Heart right ventricle (tissue), 16 donors: ENCODE data around the gene MTHFD1L. TPM values are rescaled to one million over a fixed set of nuclear protein-coding genes. Genes with fewer than 3 reads are reported as not detected.

Experiments
- ATAC-seq, 8 donors: fragments of 200-7000 bp; cut with Tn5 transposase; one replicate each; pipeline ENCODE4 v1.9.1; 2020; ENCODE audit warnings: mild to moderate bottlenecking in 8 of 8, moderate library complexity in 8 of 8, moderate number of reproducible peaks in 1 of 8
- DNase-seq, 2 donors: peaks; one replicate each; pipeline ENCODE4 v3.0.0-alpha.2; 2020
- H3K27ac ChIP-seq, 10 donors: fragments of 200-600 bp; sonication (generic) in 2 of 10; one replicate each; pipeline versions ENCODE4 v1.5.0 to v1.8.0; 2020 to 2022; ENCODE audit warnings: mild to moderate bottlenecking in 3 of 10
- H3K27me3 ChIP-seq, 7 donors: fragments of 200-600 bp; one replicate each; pipeline ENCODE4 v1.8.0; 2021 to 2022; ENCODE audit warnings: mild to moderate bottlenecking in 2 of 7
- H3K36me3 ChIP-seq, 9 donors: fragments of 200-600 bp; sonication (generic) in 1 of 9; one replicate each; pipeline versions ENCODE4 v1.5.0 to v1.8.0; 2020 to 2022; ENCODE audit warnings: mild to moderate bottlenecking in 2 of 9
- H3K4me1 ChIP-seq, 9 donors: fragments of 200-600 bp; sonication (generic) in 1 of 9; one replicate each; pipeline versions ENCODE4 v1.5.0 to v1.8.0; 2020 to 2022; ENCODE audit warnings: mild to moderate bottlenecking in 4 of 9
- H3K4me3 ChIP-seq, 10 donors: fragments of 200-600 bp; sonication (generic) in 2 of 10; one replicate each; pipeline versions ENCODE4 v1.5.0 to v1.8.0; 2020 to 2022; ENCODE audit warnings: mild to moderate bottlenecking in 7 of 10, moderate library complexity in 2 of 10
- H3K9me3 ChIP-seq, 11 donors: fragments of 200-600 bp in 10 of 11; sonication (generic) in 2 of 11; one replicate each; pipeline versions ENCODE4 v1.5.0 to v1.8.0; 2013 to 2022; ENCODE audit warnings: mild to moderate bottlenecking in 2 of 11, control low read depth in 1 of 11, moderate library complexity in 1 of 11
- WGBS, 2 donors: extraction: QIAGEN DNeasy Blood & Tissue Kit; methylation state at CpG; one replicate each; pipeline ENCODE4 v1.1.7; 2013; ENCODE audit warnings: inconsistent platforms in 1 of 2; 5-methylcytosine and 5-hydroxymethylcytosine counted together
- intact Hi-C, 10 donors: fragments of 100-400 bp; cut with DNase I; formaldehyde crosslinking; loops; one replicate each; pipeline versions ENCODE4 v1.11.1 to v1.14.2; 2022
- polyA plus RNA-seq, 2 donors: library from polyadenylated mRNA; stranded (reverse); fragments of 200-250 nt; gene quantifications; one replicate each; pipeline ENCODE4 v1.2.3, GENCODE V29; 2013
- total RNA-seq, 10 donors: library from RNA; stranded (reverse); fragmentation: NEBNext Ultra II Directional in 3 of 10; extraction: Animal tissue kit (Norgen Biotek cat#: 25700) in 3 of 10; gene quantifications; one replicate each; pipeline versions ENCODE4 v1.2.1 to v1.2.4, GENCODE V29; 2021 to 2023
- TF ChIP-seq, protein P1 (sequence below), 9 donors: fragments of 200-600 bp; sonication (generic) in 2 of 9; IDR thresholded peaks; one replicate each; pipeline versions ENCODE4 v1.5.0 to v1.8.0; 2021 to 2022; ENCODE audit warnings: antibody characterized with exemption in 9 of 9, mild to moderate bottlenecking in 5 of 9, moderate library complexity in 1 of 9
- donor health status: Arrhythmogenic right ventricular cardiomyopathy.
- donor health status: ischemic (EF 13 %, LVEDD 7.1; RV severe dilation, severe dysfunction).
- donor health status: healthy with polysubstance abuse.
- donor health status: DM: no; HTN: yes; CAD: no.
- donor health status: DM: no; HTN: no; CAD: no.
- donor health status: ischemic (EF 25% LVEDD 6.9; RV normal size, moderate dysfunction).
- donor health status: ischemic (EF 25% LVEDD 5.7; RV mildly dilated, moderate dysfunction).
- donor health status: healthy.
- donor health status: DM: yes; HTN: yes; CAD: no.
- donor health status: Ischemic cardiomyopathy.
- donor health status: ischemic (EF 35%, LVEDD 5.7; RV mildly dilated, moderate dysfunction).
- donor health status: nonischemic (EF 11% LVEDD 7.7; RV severe dilation, severe dysfunction).
- donor health status: DM: yes; HTN: yes; CAD: no.
- donor health status: PGD.
- donor health status: ischemic (EF 29% LVEDD 5.4; RV normal size, mild dysfunction).
- donor health status: nonischemic (EF 23%, LVEDD 6.1; RV moderate dilation, normal function).

Gene MTHFD1L
- total and polyA plus RNA-seq, 12 donors = 1.2 to 10.8 (median 3.8) TPM

DNA sequence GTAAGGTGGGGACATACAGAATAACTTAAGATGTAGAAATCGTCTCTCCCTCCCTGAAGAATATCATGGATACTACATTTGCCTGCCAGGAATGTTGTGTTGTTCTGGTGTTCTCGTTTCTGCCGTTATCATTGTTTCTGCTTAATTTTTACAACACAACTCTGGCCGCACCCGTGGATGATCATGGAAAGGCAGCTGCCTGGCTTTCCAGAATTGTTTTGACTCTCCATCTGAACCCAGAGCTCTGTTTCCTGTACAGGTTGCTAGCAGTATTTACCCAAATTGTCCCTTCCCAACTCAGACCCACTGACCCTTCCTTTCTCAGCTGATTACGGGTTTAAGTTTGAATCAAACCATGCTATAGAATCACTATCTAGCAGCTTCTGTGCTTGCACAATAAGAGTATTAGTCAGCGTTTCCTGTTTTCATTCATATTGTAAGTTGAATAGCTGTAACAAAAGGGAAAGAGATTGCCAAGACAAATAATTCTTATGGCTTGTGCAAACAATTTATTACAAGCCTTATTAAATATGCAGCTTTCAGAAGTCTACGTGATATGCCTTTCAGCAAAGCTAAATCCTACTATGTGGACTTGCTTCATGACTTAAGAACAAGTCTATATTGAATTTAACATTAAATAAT lies 139.0 kb downstream of the MTHFD1L start:
- ATAC-seq (peak; percentile 65 to 87 (median 81)), DNase-seq (peak in 1 of 2 donors; percentile 24)
- TF ChIP-seq, protein P1, sequence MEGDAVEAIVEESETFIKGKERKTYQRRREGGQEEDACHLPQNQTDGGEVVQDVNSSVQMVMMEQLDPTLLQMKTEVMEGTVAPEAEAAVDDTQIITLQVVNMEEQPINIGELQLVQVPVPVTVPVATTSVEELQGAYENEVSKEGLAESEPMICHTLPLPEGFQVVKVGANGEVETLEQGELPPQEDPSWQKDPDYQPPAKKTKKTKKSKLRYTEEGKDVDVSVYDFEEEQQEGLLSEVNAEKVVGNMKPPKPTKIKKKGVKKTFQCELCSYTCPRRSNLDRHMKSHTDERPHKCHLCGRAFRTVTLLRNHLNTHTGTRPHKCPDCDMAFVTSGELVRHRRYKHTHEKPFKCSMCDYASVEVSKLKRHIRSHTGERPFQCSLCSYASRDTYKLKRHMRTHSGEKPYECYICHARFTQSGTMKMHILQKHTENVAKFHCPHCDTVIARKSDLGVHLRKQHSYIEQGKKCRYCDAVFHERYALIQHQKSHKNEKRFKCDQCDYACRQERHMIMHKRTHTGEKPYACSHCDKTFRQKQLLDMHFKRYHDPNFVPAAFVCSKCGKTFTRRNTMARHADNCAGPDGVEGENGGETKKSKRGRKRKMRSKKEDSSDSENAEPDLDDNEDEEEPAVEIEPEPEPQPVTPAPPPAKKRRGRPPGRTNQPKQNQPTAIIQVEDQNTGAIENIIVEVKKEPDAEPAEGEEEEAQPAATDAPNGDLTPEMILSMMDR (IDR thresholded peaks at IDR 0.05) = no peak
- Histone ChIP-seq H3K36me3 (no peaks in the 10 kb centered on the region), H3K4me3 (peak overlapping the region in 3 of 10 donors; percentile 1 to 9 (median 6)), H3K4me1 (peaks cover 0 to 39% (median 10%) of the 10 kb centered on the region in 9 donors), H3K9me3 (no peaks in the 10 kb centered on the region), H3K27me3 (no peaks in the 10 kb centered on the region), H3K27ac (peak overlapping the region in 9 of 10 donors; percentile 41 to 83 (median 70))
- intact Hi-C loops = loop anchor here in 3 of 10 donors (5.0 to 10.0 kb wide), 2 partner anchors 110 to 112 kb away; no protein-coding TSS in a partner anchor
- 38 to 49% methylated on average over 8 of the region's 8 CpGs for WGBS, 2 donors

GRCh38 chr6:151005164-151005563 lies 139.7 kb downstream of the MTHFD1L start:
- no peaks in the 10 kb centered on the region for H3K27me3 ChIP-seq
- H3K9me3 ChIP-seq = no peaks in the 10 kb centered on the region
- 59 to 66% methylated on average over 6 of the region's 6 CpGs for WGBS, 2 donors
- TF ChIP-seq, protein P1 (IDR thresholded peaks at IDR 0.05) = no peak
- ATAC-seq = no peak
- H3K4me3 ChIP-seq = peak overlapping the region in 1 of 10 donors; percentile 6
- intact Hi-C loops = loop anchor here in 3 of 10 donors (5.0 to 10.0 kb wide), 2 partner anchors 110 to 113 kb away; no protein-coding TSS in a partner anchor
- no peaks in the 10 kb centered on the region for H3K36me3 ChIP-seq
- no peak for DNase-seq
- peaks cover 0 to 39% (median 10%) of the 10 kb centered on the region in 9 donors for H3K4me1 ChIP-seq
- H3K27ac ChIP-seq = peak overlapping the region in 8 of 10 donors; percentile 27 to 83 (median 72)

DNA sequence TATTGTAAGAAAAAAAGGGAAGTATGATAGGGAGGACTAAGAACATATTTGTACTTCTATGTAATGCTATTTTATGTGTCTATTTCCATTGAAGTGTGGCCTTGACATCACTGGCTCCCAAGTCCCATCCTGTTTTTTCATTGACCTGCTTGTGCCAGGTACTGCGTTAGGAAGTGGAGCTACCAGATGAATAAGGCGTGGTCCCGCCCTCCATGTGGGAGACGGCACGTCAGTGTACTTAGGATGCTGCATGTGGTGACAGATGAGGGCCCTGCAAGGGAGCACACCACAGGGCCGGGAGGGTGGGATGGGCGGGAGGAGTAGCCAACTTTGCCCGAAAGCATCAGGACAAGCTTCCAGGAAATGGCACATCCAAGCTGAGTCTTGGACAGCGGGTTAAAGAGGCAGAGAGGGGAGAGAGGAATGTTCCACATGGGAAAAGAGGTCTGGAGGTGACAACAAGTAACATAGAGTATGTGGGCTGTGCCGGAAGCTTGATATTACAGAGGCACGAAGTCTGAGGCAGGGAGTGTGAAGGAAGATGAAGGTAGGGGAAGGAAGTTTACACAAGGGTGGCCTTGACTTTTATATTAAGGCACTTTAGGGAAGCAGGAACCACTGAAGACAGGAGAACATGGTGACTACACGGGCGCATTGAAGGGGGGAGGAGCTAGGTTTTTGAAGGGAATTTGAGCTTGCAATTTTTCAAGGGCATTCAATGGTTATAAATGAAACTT lies 140.6 kb downstream of the MTHFD1L start:
- ATAC-seq (peak in 2 of 8 donors; percentile 37 to 52), DNase-seq (no peak)
- peak overlapping the region in 4 of 10 donors; percentile 25 to 83 (median 68) for H3K27ac ChIP-seq
- WGBS, 2 donors = 72 to 83% methylated on average over 13 of the region's 13 CpGs
- H3K36me3 ChIP-seq = no peaks in the 10 kb centered on the region
- no peaks in the 10 kb centered on the region for H3K27me3 ChIP-seq
- H3K4me1 ChIP-seq = peaks cover 0 to 39% (median 10%) of the 10 kb centered on the region in 9 donors
- H3K4me3 ChIP-seq = no peak overlapping the region
- intact Hi-C loops = loop anchor here in 3 of 10 donors (5.0 to 10.0 kb wide), 2 partner anchors 111 to 114 kb away; no protein-coding TSS in a partner anchor
- TF ChIP-seq, protein P1 (IDR thresholded peaks at IDR 0.05) = no peak
- H3K9me3 ChIP-seq = no peaks in the 10 kb centered on the region

DNA sequence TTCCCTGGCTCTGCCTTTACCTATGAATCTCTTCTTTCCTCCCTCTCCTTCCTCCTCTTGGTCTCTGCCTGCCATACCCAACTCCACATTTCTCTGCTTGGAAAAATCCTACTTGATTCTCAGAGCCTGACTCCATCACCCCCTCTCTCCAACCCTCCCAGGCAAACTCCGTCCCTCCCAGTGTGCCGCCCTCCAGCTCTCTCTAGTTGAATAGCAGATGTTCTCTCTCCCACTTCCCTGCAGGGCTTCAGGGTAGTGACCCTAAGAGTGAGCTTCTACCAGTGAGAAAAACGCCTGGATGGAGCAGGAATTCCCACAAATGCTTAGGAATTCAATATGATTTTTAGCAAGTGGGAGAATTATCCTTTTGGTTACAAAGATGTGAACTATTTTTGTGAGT lies 141.6 kb downstream of the MTHFD1L start:
- WGBS, 2 donors = 94% methylated on average over 3 of the region's 3 CpGs

More for the DNA sequence above, 141.6 kb downstream of the MTHFD1L start:
- no peaks in the 10 kb centered on the region for H3K9me3 ChIP-seq
- DNase-seq (no peak), ATAC-seq (no peak)
- intact Hi-C loops = loop anchor here in 3 of 10 donors (5.0 to 10.0 kb wide), 2 partner anchors 112 to 115 kb away; no protein-coding TSS in a partner anchor
- H3K36me3 ChIP-seq = no peaks in the 10 kb centered on the region
- no peaks in the 10 kb centered on the region for H3K27me3 ChIP-seq
- peaks cover 0 to 35% (median 10%) of the 10 kb centered on the region in 9 donors for H3K4me1 ChIP-seq
- no peak overlapping the region for H3K4me3 ChIP-seq
- TF ChIP-seq, protein P1 (IDR thresholded peaks at IDR 0.05) = no peak
- H3K27ac ChIP-seq = no peak overlapping the region
